ENCODE results near the gene TDP1.
"Not testable (repeated sequence)": the region's sequence is repeated elsewhere in the genome, so short reads cannot be mapped to it uniquely, and the experiment has no call there.

TDP1 gene

GRCh38 chr14:89990218-89990617 lies 34.5 kb downstream of the TDP1 start:
- DNase-seq (ENCODE audit: low spot score): no peak

- DNase-seq (ENCODE audit: low spot score): no peak
Observed at GRCh38 chr14:89990623-89991275, 35.0 kb downstream of the TDP1 start.

GRCh38 chr14:89992273-89992672 lies 36.5 kb downstream of the TDP1 start:
- DNase-seq (ENCODE audit: low spot score): no peak

GRCh38 chr14:89996963-89997362 lies 41.2 kb downstream of the TDP1 start:
- no peak for DNase-seq (ENCODE audit: low spot score)

- DNase-seq (ENCODE audit: low spot score): no peak
Observed at GRCh38 chr14:90000935-90001334, 45.2 kb downstream of the TDP1 start.

- DNase-seq (ENCODE audit: low spot score): no peak
Observed at GRCh38 chr14:90003526-90004307, 48.0 kb downstream of the TDP1 start.

GRCh38 chr14:90005441-90005840 lies 49.7 kb downstream of the TDP1 start:
- no peak for DNase-seq (ENCODE audit: low spot score)

- no peak for DNase-seq (ENCODE audit: low spot score)
Observed at GRCh38 chr14:90005939-90006530, 50.3 kb downstream of the TDP1 start.

GRCh38 chr14:90017371-90017770 lies 61.6 kb downstream of the TDP1 start:
- DNase-seq (ENCODE audit: low spot score): peak; percentile 14

- no peak for DNase-seq (ENCODE audit: low spot score)
Observed at GRCh38 chr14:90019824-90020523, 64.2 kb downstream of the TDP1 start.

- DNase-seq (ENCODE audit: low spot score): no peak
Observed at GRCh38 chr14:90023176-90023896, 67.6 kb downstream of the TDP1 start.

- DNase-seq (ENCODE audit: low spot score): no peak
Observed at GRCh38 chr14:90024910-90025309, 69.2 kb downstream of the TDP1 start.

GRCh38 chr14:90026608-90027007 lies 70.9 kb downstream of the TDP1 start:
- DNase-seq (ENCODE audit: low spot score): not testable (repeated sequence)

GRCh38 chr14:90027842-90028241 lies 72.1 kb downstream of the TDP1 start:
- no peak for DNase-seq (ENCODE audit: low spot score)

GRCh38 chr14:90034156-90034555 lies 78.4 kb downstream of the TDP1 start:
- no peak for DNase-seq (ENCODE audit: low spot score)

- DNase-seq (ENCODE audit: low spot score): no peak
Observed at GRCh38 chr14:90034835-90035525, 79.3 kb downstream of the TDP1 start.

- no peak for DNase-seq (ENCODE audit: low spot score)
Observed at GRCh38 chr14:90039253-90040010, 83.7 kb downstream of the TDP1 start.

- no peak for DNase-seq (ENCODE audit: low spot score)
Observed at GRCh38 chr14:90040411-90040810, 84.7 kb downstream of the TDP1 start.

- DNase-seq (ENCODE audit: low spot score): no peak
Observed at GRCh38 chr14:90042496-90043252, 86.9 kb downstream of the TDP1 start.

GRCh38 chr14:90045616-90046015 lies 89.9 kb downstream of the TDP1 start:
- DNase-seq (ENCODE audit: low spot score): no peak
